Ishikawa (cell line): ENCODE measurements around the gene NUDT13.

Experiments used
- CEBPB ChIP-seq: IDR thresholded peaks from 2 replicates; pipeline ENCODE4 v1.6.1; 2012
- CREB1 ChIP-seq: IDR thresholded peaks from 2 replicates; pipeline ENCODE4 v1.6.1; 2012; ENCODE audit warnings: low read depth
- EGR1 ChIP-seq: IDR thresholded peaks from 2 replicates; pipeline ENCODE4 v1.6.1; 2012
- EP300 ChIP-seq: IDR thresholded peaks from 2 replicates; pipeline ENCODE4 v1.6.1; 2012; ENCODE audit warnings: borderline replicate concordance
- FOXM1 ChIP-seq: IDR thresholded peaks from 2 replicates; pipeline ENCODE4 v1.6.1; 2012; ENCODE audit warnings: low read depth, borderline replicate concordance
- NFIC ChIP-seq: IDR thresholded peaks from 2 replicates; pipeline ENCODE4 v1.6.1; 2012
- RAD21 ChIP-seq: IDR thresholded peaks from 2 replicates; pipeline ENCODE4 v1.6.1; 2012; ENCODE audit warnings: low read depth
- TAF1 ChIP-seq: IDR thresholded peaks from 2 replicates; pipeline ENCODE4 v1.6.1; 2012; ENCODE audit warnings: low read depth, mild to moderate bottlenecking
- TCF12 ChIP-seq: IDR thresholded peaks from 2 replicates; pipeline ENCODE4 v1.6.1; 2012; ENCODE audit warnings: low read depth
- TEAD4 ChIP-seq: IDR thresholded peaks from 2 replicates; pipeline ENCODE4 v1.6.1; 2012
- YY1 ChIP-seq: IDR thresholded peaks from 2 replicates; pipeline ENCODE4 v1.6.1; 2012; ENCODE audit warnings: low read depth
- ZBTB7A ChIP-seq: IDR thresholded peaks from 2 replicates; pipeline ENCODE4 v1.6.1; 2012; ENCODE audit warnings: low read depth
- TF ChIP-seq, protein P1 (sequence below): IDR thresholded peaks from 2 replicates; pipeline ENCODE4 v1.6.1; 2012
- TF ChIP-seq, protein P2 (sequence below): IDR thresholded peaks from 2 replicates; pipeline ENCODE4 v1.6.1; 2012; ENCODE audit warnings: low read depth, mild to moderate bottlenecking
- TF ChIP-seq, protein P3 (sequence below): IDR thresholded peaks from 2 replicates; pipeline ENCODE4 v1.6.1; 2012

The NUDT13 gene

DNA sequence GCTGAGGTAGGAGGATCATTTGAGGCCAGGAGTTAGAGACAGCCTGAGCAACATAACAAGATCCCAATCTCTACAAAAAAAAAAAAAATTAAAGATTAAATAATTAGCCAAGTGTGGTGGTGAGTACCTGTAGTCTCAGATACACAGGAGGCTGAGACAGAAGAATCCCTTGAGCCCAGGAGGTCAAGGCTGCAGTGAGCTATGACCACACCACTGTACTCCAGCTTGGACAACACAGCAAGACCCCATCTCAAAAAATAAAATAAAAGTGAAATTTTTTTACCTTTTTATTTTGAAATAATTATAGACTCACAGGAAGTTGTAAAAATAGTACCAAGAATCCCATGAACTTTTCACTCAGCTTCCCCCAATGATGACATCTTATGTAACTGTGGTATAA lies 62.6 kb downstream of the NUDT13 start:
- TF ChIP-seq EGR1 (no peak), NFIC (no peak), CEBPB (no peak), TAF1 (no peak), TEAD4 (no peak), TCF12 (no peak), ZBTB7A (no peak), YY1 (no peak), CREB1 (no peak), FOXM1 (no peak), RAD21 (no peak), EP300 (no peak)
- TF ChIP-seq, protein P1, sequence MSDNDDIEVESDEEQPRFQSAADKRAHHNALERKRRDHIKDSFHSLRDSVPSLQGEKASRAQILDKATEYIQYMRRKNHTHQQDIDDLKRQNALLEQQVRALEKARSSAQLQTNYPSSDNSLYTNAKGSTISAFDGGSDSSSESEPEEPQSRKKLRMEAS: no peak
- TF ChIP-seq, protein P2, sequence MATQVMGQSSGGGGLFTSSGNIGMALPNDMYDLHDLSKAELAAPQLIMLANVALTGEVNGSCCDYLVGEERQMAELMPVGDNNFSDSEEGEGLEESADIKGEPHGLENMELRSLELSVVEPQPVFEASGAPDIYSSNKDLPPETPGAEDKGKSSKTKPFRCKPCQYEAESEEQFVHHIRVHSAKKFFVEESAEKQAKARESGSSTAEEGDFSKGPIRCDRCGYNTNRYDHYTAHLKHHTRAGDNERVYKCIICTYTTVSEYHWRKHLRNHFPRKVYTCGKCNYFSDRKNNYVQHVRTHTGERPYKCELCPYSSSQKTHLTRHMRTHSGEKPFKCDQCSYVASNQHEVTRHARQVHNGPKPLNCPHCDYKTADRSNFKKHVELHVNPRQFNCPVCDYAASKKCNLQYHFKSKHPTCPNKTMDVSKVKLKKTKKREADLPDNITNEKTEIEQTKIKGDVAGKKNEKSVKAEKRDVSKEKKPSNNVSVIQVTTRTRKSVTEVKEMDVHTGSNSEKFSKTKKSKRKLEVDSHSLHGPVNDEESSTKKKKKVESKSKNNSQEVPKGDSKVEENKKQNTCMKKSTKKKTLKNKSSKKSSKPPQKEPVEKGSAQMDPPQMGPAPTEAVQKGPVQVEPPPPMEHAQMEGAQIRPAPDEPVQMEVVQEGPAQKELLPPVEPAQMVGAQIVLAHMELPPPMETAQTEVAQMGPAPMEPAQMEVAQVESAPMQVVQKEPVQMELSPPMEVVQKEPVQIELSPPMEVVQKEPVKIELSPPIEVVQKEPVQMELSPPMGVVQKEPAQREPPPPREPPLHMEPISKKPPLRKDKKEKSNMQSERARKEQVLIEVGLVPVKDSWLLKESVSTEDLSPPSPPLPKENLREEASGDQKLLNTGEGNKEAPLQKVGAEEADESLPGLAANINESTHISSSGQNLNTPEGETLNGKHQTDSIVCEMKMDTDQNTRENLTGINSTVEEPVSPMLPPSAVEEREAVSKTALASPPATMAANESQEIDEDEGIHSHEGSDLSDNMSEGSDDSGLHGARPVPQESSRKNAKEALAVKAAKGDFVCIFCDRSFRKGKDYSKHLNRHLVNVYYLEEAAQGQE: no peak
- TF ChIP-seq, protein P3, sequence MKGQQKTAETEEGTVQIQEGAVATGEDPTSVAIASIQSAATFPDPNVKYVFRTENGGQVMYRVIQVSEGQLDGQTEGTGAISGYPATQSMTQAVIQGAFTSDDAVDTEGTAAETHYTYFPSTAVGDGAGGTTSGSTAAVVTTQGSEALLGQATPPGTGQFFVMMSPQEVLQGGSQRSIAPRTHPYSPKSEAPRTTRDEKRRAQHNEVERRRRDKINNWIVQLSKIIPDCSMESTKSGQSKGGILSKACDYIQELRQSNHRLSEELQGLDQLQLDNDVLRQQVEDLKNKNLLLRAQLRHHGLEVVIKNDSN: no peak

DNA sequence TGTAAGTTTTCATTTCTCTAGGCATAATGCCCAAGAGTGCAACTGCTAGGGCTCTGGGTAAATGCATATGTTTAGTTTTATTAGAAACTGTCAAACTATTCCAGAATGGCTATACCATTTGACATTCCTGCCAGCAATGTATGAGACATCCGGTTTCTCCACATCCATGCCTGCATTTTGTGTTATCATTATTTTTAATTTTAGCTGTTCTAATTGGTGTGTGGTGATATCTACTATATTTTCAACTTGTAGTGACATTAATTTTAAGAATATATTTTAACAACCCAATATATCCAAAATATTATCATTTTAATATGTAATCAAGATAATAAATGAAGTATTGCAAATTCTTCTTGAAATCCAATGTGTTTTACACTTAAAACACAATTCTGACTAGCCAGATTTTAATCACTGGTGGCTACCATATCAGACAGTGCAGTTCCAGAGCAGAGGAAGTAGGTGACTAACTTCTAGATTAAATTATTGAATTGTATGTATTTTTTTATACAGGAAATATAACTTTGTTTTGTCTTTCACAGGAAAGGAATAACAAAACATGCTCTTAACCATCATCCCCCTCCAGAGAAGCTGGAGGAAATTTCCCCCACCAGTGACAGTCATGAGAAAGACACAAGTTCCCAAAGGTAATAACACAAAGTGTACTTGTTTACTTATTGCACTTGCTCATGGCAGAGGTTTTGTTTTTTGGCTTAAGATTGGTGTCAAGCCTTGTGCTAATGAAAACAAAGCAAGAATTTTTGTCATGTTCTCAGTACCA lies 64.1 kb downstream of the NUDT13 start:
- TF ChIP-seq CREB1 (no peak), ZBTB7A (no peak), CEBPB (no peak), RAD21 (no peak), EGR1 (no peak), NFIC (no peak), EP300 (no peak)
- TF ChIP-seq, protein P2: no peak
- TF ChIP-seq, protein P1: no peak
- TF ChIP-seq, protein P3: no peak
